ENCODE results near the gene FMN1. TPM values are rescaled to one million over a fixed set of nuclear protein-coding genes. Genes with fewer than 3 reads are reported as not detected.

The FMN1 gene
- total and polyA plus RNA-seq, 10 of the 15 experiments (the other 5 are each of a cell fraction or from before 2014, with no cell fraction given), result 0.05 to 0.16 (median 0.08) TPM; not detected in 4

GRCh38 chr15:33064878-33065277 is 129.6 kb downstream of the FMN1 start:
- DNase-seq (ENCODE audit: low read depth, low spot score), result no peak

More at GRCh38 chr15:33064878-33065277, 129.6 kb downstream of the FMN1 start:
- 2% methylated on average over 3 of the region's 3 CpGs for WGBS (ENCODE audit: insufficient coverage, insufficient replicate concordance, low lambda C conversion rate, missing lambda C conversion rate)
- ChIA-PET SMC1A (ENCODE audit: uncharacterized antibody, unreplicated experiment) (interaction anchor here (1.0 kb wide), 1 partner anchor 15 kb away, joined by 3 read pairs; no protein-coding TSS in a partner anchor), RAD21 (ENCODE audit: unreplicated experiment) (no interaction called here), CTCF (no interaction called here), POLR2A (no interaction called here)
- Histone ChIP-seq H3K4me1 (ENCODE audit: control insufficient read depth, insufficient read depth, low read length) (no peaks in the 10 kb centered on the region), H4K20me1 (ENCODE audit: control insufficient read depth, insufficient read depth) (no peaks in the 10 kb centered on the region), H3K9me3 (replicated peaks; ENCODE audit: control insufficient read depth, insufficient read depth, low read length) (no peaks in the 10 kb centered on the region), H3K9ac (ENCODE audit: control insufficient read depth, insufficient read depth, low read length) (no peak overlapping the region), H3K4me2 (ENCODE audit: control insufficient read depth, insufficient read depth) (no peak overlapping the region), H2AFZ (ENCODE audit: control insufficient read depth, low read depth, low read length) (no peak overlapping the region), H3K4me3 (no peak overlapping the region), H3K79me2 (ENCODE audit: control insufficient read depth, insufficient read depth, low read length) (no peaks in the 10 kb centered on the region), H3K36me3 (ENCODE audit: control insufficient read depth in 2 of 2, insufficient read depth in 2 of 2, low read length in 1 of 2) (no peaks in the 10 kb centered on the region), H3K27ac (ENCODE audit: control insufficient read depth, insufficient read depth) (no peak overlapping the region), H3K27me3 (replicated peaks in 1 of 2; ENCODE audit: control insufficient read depth in 2 of 2, insufficient read depth in 2 of 2, low read length in 1 of 2) (peaks cover 3 to 6% of the 10 kb centered on the region in 2 experiments; a peak in 3 of 4 replicates)
- FAIRE-seq, result no peak
- TF ChIP-seq BCL3 (IDR thresholded peaks at IDR 0.05; ENCODE audit: borderline replicate concordance, insufficient read depth, low read depth, low read length, poor library complexity, severe bottlenecking) (no peak), ASH2L (IDR thresholded peaks at IDR 0.05; ENCODE audit: borderline replicate concordance, low read depth) (no peak), YY1 (IDR thresholded peaks at IDR 0.05; ENCODE audit: low read depth, low read length) (no peak), USF2 (IDR thresholded peaks at IDR 0.05; ENCODE audit: borderline replicate concordance, low read depth, low read length) (no peak), SMAD1 (IDR thresholded peaks at IDR 0.05; ENCODE audit: low read depth, partially characterized antibody) (no peak), TCF3 (IDR thresholded peaks at IDR 0.05; ENCODE audit: borderline replicate concordance, insufficient read depth, low read depth, low read length) (no peak), IRF4 (IDR thresholded peaks at IDR 0.05; ENCODE audit: low read depth, low read length) (no peak), MEF2B (IDR thresholded peaks at IDR 0.05; ENCODE audit: partially characterized antibody, poor library complexity, severe bottlenecking) (no peak), PKNOX1 (IDR thresholded peaks at IDR 0.05) (no peak), BHLHE40 (IDR thresholded peaks at IDR 0.05; ENCODE audit: borderline replicate concordance in 1 of 2, low read depth in 2 of 2, low read length in 1 of 2) (no peak), DPF2 (IDR thresholded peaks at IDR 0.05) (no peak), NFYA (IDR thresholded peaks at IDR 0.05; ENCODE audit: borderline replicate concordance, low read depth, low read length) (no peak), CBFB (IDR thresholded peaks at IDR 0.05; ENCODE audit: low read depth) (no peak), PRDM15 (CRISPR knock-in tag; IDR thresholded peaks at IDR 0.05) (no peak), EGR1 (IDR thresholded peaks at IDR 0.05; ENCODE audit: borderline replicate concordance in 1 of 2, low read depth in 2 of 2, low read length in 2 of 2) (no peak), NR2F1 (conservative IDR thresholded peaks at IDR 0.05) (no peak), SIX5 (IDR thresholded peaks at IDR 0.05; ENCODE audit: low read depth, low read length, severe bottlenecking) (no peak), HDAC6 (IDR thresholded peaks at IDR 0.05; ENCODE audit: unreplicated experiment) (no peak)
- no TSS peak for BruUV-seq (replicated peaks)
- in situ Hi-C loops (cut with MboI) (no loop called here), intact Hi-C loops (cut with micrococcal nuclease; ENCODE audit: unreplicated experiment) (no loop called here)
- no peak for ATAC-seq

Data from GM12878 (cell line).